Astrocyte (in vitro differentiated cells and primary cell): ENCODE data around the gene PUM2. TPM values are rescaled to one million over a fixed set of nuclear protein-coding genes. Genes with fewer than 3 reads are reported as not detected.
A peak's percentile ranks its signal among the peaks of the same experiment; 100 is the strongest.
"Not testable (repeated sequence)": the region's sequence is repeated elsewhere in the genome, so short reads cannot be mapped to it uniquely, and the experiment has no call there.

ENCODE experiments used
- DNase-seq: peaks from one replicate; pipeline ENCODE4 v3.0.0-alpha.2; 2010; ENCODE audit warnings: low read depth
- FAIRE-seq: peaks from 2 replicates; lab custom pipeline; 2011; peaks lifted over from hg19 to GRCh38; lab: Jason Lieb, UNC
- H2AFZ ChIP-seq: 2 replicates; pipeline ENCODE4 v1.6.0; 2012; ENCODE audit warnings: low read depth, low read length, inconsistent platforms
- H3K27ac ChIP-seq: 2 replicates; pipeline ENCODE4 v1.5.1; 2011; ENCODE audit warnings: low read depth, low read length, inconsistent platforms
- H3K27me3 ChIP-seq: 2 replicates; pipeline ENCODE4 v1.6.0; 2011; ENCODE audit warnings: low read length, inconsistent platforms; ENCODE audit not compliant: insufficient read depth
- H3K36me3 ChIP-seq: 2 replicates; pipeline ENCODE4 v1.5.1; 2011; ENCODE audit warnings: low read length, inconsistent platforms; ENCODE audit not compliant: insufficient read depth
- H3K4me1 ChIP-seq: 2 replicates; pipeline ENCODE4 v1.5.1; 2011; ENCODE audit warnings: low read length, inconsistent platforms; ENCODE audit not compliant: insufficient read depth
- H3K4me2 ChIP-seq: 2 replicates; pipeline ENCODE4 v1.6.0; 2012; ENCODE audit warnings: low read length, inconsistent platforms
- H3K4me3 ChIP-seq: 2 replicates; pipeline ENCODE4 v1.5.1; 2011; ENCODE audit warnings: low read depth, mild to moderate bottlenecking, low read length, inconsistent platforms; ENCODE audit not compliant: insufficient read depth
- H3K79me2 ChIP-seq: 2 replicates; pipeline ENCODE4 v1.6.0; 2012; ENCODE audit warnings: mild to moderate bottlenecking, low read length, inconsistent platforms; ENCODE audit not compliant: insufficient read depth
- H3K9ac ChIP-seq: 2 replicates; pipeline ENCODE4 v1.6.0; 2012; ENCODE audit warnings: mild to moderate bottlenecking, low read length, inconsistent platforms
- H3K9me3 ChIP-seq: 2 replicates; pipeline ENCODE4 v1.5.1; 2012; ENCODE audit warnings: low read depth, mild to moderate bottlenecking, low read length, inconsistent platforms; ENCODE audit not compliant: insufficient read depth
- H4K20me1 ChIP-seq: 2 replicates; pipeline ENCODE4 v1.6.0; 2012; ENCODE audit warnings: low read length, inconsistent platforms; ENCODE audit not compliant: insufficient read depth
- H3K27ac Mint-ChIP-seq: one replicate; pipeline ENCODE4 v1.8.0; 2021; ENCODE audit warnings: mild to moderate bottlenecking, mixed read lengths; ENCODE audit not compliant: unreplicated experiment
- H3K27me3 Mint-ChIP-seq: one replicate; pipeline ENCODE4 v1.8.0; 2021; ENCODE audit warnings: low read depth, mixed read lengths; ENCODE audit not compliant: unreplicated experiment
- H3K36me3 Mint-ChIP-seq: one replicate; pipeline ENCODE4 v1.8.0; 2021; ENCODE audit warnings: low read depth, mixed read lengths; ENCODE audit not compliant: unreplicated experiment
- H3K4me1 Mint-ChIP-seq: one replicate; pipeline ENCODE4 v1.8.0; 2021; ENCODE audit warnings: low read depth, mixed read lengths; ENCODE audit not compliant: unreplicated experiment
- H3K4me3 Mint-ChIP-seq: one replicate; pipeline ENCODE4 v1.8.0; 2021; ENCODE audit warnings: mild to moderate bottlenecking, moderate library complexity, mixed read lengths; ENCODE audit not compliant: unreplicated experiment
- H3K9me3 Mint-ChIP-seq: one replicate; pipeline ENCODE4 v1.8.0; 2021; ENCODE audit warnings: mild to moderate bottlenecking, mixed read lengths; ENCODE audit not compliant: unreplicated experiment
- CTCF ChIP-seq: IDR thresholded peaks from 2 replicates; pipeline ENCODE4 v1.5.1; 2011; ENCODE audit warnings: low read depth, mild to moderate bottlenecking, inconsistent platforms, low read length, moderate library complexity; ENCODE audit not compliant: insufficient read depth
- EZH2 ChIP-seq: IDR thresholded peaks from 2 replicates; pipeline ENCODE4 v1.6.1; 2012; ENCODE audit warnings: mild to moderate bottlenecking, low read length, inconsistent platforms; ENCODE audit not compliant: insufficient read depth
- total RNA-seq: library from RNA; stranded (reverse); gene quantifications from 2 replicates; pipeline ENCODE4 v1.2.1, GENCODE V29; 2021

The PUM2 gene
- total RNA-seq, 1 donor from 2014 or later: 69.4 TPM

GRCh38 chr2:20378891-20379519 is 28.4 kb upstream of the PUM2 start:
- Histone ChIP-seq H3K4me1 (no peaks in the 10 kb centered on the region), H3K4me2 (no peak overlapping the region), H4K20me1 (no peaks in the 10 kb centered on the region), H3K4me3 (no peak overlapping the region), H3K9me3 (no peaks in the 10 kb centered on the region), H3K27ac (no peak overlapping the region), H2AFZ (peak overlapping the region; percentile 76), H3K79me2 (no peaks in the 10 kb centered on the region), H3K27me3 (peaks cover 7% of the 10 kb centered on the region), H3K36me3 (no peaks in the 10 kb centered on the region), H3K9ac (no peak overlapping the region)
- FAIRE-seq (no peak), DNase-seq (peak; percentile 69)
- Mint-ChIP-seq H3K9me3 (no peaks in the 10 kb centered on the region), H3K27me3 (peaks cover 4% of the 10 kb centered on the region), H3K27ac (peak overlapping the region; percentile 47), H3K4me1 (peaks cover 8% of the 10 kb centered on the region), H3K36me3 (no peaks in the 10 kb centered on the region), H3K4me3 (no peak overlapping the region)
- TF ChIP-seq EZH2: no peak
- TF ChIP-seq CTCF: peak; percentile 73

GRCh38 chr2:20378341-20378740 is 27.7 kb upstream of the PUM2 start:
- Mint-ChIP-seq H3K27ac (no peak overlapping the region), H3K9me3 (no peaks in the 10 kb centered on the region), H3K4me3 (no peak overlapping the region), H3K4me1 (peaks cover 8% of the 10 kb centered on the region), H3K27me3 (peaks cover 4% of the 10 kb centered on the region), H3K36me3 (no peaks in the 10 kb centered on the region)
- Histone ChIP-seq H3K9ac (no peak overlapping the region), H3K36me3 (no peaks in the 10 kb centered on the region), H3K79me2 (no peaks in the 10 kb centered on the region), H3K27me3 (peaks cover 7% of the 10 kb centered on the region), H3K27ac (no peak overlapping the region), H3K4me2 (no peak overlapping the region), H3K4me3 (no peak overlapping the region), H3K4me1 (no peaks in the 10 kb centered on the region), H4K20me1 (no peaks in the 10 kb centered on the region), H2AFZ (no peak overlapping the region), H3K9me3 (no peaks in the 10 kb centered on the region)
- DNase-seq (no peak), FAIRE-seq (no peak)
- TF ChIP-seq CTCF (no peak), EZH2 (no peak)

- DNase-seq (no peak), FAIRE-seq (no peak)
- Mint-ChIP-seq H3K9me3 (no peaks in the 10 kb centered on the region), H3K4me1 (peaks cover 8% of the 10 kb centered on the region), H3K4me3 (no peak overlapping the region), H3K27ac (no peak overlapping the region), H3K27me3 (peaks cover 4% of the 10 kb centered on the region), H3K36me3 (no peaks in the 10 kb centered on the region)
- no peaks in the 10 kb centered on the region for H3K9me3 ChIP-seq
- H2AFZ ChIP-seq: no peak overlapping the region
- H4K20me1 ChIP-seq: no peaks in the 10 kb centered on the region
- no peak overlapping the region for H3K4me3 ChIP-seq
- no peaks in the 10 kb centered on the region for H3K4me1 ChIP-seq
- TF ChIP-seq CTCF: no peak
- TF ChIP-seq EZH2: no peak
- H3K9ac ChIP-seq: no peak overlapping the region
- H3K4me2 ChIP-seq: no peak overlapping the region
- no peak overlapping the region for H3K27ac ChIP-seq
- H3K79me2 ChIP-seq: no peaks in the 10 kb centered on the region
- no peaks in the 10 kb centered on the region for H3K36me3 ChIP-seq
- peaks cover 7% of the 10 kb centered on the region for H3K27me3 ChIP-seq
Observed at GRCh38 chr2:20377741-20378140, 27.1 kb upstream of the PUM2 start.

GRCh38 chr2:20374982-20375381 is 24.3 kb upstream of the PUM2 start:
- H3K9me3 Mint-ChIP-seq, H4K20me1 ChIP-seq, FAIRE-seq, H3K4me2 ChIP-seq, DNase-seq, H3K27me3 Mint-ChIP-seq, H3K9me3 ChIP-seq, H3K36me3 Mint-ChIP-seq, H3K4me3 ChIP-seq, H3K4me1 ChIP-seq, H3K27ac ChIP-seq, H3K36me3 ChIP-seq, H3K9ac ChIP-seq, H3K79me2 ChIP-seq, H3K4me3 Mint-ChIP-seq, H3K27ac Mint-ChIP-seq, H3K4me1 Mint-ChIP-seq, H3K27me3 ChIP-seq: not testable (repeated sequence)
- peak overlapping the region; percentile 52 for H2AFZ ChIP-seq
